A172 (cell line): Measurements from ENCODE around the gene SOCS2. TPM values are rescaled to one million over a fixed set of nuclear protein-coding genes. Genes with fewer than 3 reads are reported as not detected.
"Not testable (repeated sequence)": the region's sequence is repeated elsewhere in the genome, so short reads cannot be mapped to it uniquely, and the experiment has no call there.

ENCODE experiments used
- DNase-seq: peaks from one replicate; pipeline ENCODE4 v3.0.0-alpha.2; 2015; ENCODE audit warnings: low spot score
- total RNA-seq: library from RNA; depleted of rRNA; stranded (reverse); fragments of >200 nt; shearing (Covaris generic); gene quantifications from 2 replicates; pipeline ENCODE4 v1.2.3, GENCODE V29; 2014; rRNA removed

Gene SOCS2, protein sequence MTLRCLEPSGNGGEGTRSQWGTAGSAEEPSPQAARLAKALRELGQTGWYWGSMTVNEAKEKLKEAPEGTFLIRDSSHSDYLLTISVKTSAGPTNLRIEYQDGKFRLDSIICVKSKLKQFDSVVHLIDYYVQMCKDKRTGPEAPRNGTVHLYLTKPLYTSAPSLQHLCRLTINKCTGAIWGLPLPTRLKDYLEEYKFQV
- 83.8 and 98.4 TPM in 2 replicates for total RNA-seq

DNA sequence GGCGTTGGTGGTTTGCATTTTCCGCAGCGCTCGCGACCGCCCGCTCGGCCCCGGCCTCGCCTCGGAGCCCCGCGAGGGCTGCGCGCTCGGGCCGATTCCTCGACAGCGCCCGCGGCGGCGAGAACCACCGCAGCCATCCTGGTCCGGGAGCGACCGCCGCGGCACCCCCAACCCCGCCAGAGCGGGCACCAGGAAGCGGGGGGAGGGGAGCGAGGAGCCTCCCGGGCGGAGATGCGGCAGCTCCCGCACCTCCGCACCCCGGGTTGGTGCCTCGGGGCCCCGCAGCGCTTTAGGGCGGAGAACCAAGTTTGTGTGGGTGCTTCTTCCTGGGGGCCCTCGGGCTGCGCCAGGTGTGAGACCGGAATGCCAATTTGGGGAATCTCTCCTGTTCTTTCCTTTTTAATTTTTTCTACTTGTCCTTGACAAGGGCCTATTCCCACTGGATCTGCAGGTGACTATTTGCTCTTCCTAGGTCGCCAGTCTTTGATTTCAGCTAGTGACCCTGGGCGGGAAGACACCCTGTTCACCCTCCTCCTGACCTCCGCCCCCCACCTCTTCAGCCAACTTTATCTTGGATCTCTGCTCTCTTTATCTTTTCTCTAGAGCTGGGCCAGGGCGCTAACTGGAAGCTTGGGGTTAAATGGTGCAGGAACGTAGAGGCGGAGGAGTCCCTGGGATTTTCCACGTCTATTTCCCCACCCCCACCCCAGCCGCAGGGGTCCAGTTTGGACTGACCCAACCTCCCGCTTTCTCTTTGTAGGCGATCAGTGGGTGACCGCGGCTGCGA lies at the start of gene SOCS2:
Gene SOCS2 (plus strand): TSS at position 751 of the 787 bp plus-strand sequence. CDS start 223 bp downstream, outside the sequence.
- DNase-seq = peak; percentile 48

DNA sequence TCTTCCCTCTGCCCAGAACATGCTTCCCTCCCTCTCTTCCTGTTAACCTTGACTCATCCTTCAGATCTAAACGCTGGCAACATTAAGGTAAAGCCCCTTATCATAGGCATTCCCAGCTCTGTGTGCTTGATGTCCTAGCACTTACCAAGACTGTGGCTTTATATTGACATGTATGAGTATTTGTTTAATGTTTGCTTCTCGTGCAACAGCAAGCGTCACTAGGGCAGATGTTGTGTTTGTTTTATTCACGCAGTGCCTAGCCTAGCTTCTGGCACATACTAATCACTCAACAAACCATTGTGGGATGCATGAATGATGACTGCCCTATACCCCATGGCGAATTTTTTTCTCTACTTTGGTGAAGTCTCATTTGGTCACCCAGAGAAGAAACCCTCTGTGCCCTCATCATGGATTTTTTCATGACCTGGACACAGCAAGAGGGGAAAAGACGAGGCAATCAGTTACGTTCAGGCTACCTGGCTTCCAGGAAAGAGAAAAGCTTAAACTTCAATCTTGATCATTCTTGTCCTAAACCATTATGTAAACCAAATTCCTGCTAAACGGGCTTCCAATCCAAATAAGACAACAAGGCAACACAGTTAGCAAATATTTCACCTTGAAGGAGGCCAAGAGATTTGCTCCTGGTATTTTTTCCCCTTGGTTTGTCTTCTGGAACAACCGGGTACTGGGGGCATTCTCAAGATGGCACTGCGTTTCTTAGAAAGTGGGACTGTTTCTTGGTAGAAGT lies 47.9 kb upstream of the SOCS2 start:
- no peak for DNase-seq

DNA sequence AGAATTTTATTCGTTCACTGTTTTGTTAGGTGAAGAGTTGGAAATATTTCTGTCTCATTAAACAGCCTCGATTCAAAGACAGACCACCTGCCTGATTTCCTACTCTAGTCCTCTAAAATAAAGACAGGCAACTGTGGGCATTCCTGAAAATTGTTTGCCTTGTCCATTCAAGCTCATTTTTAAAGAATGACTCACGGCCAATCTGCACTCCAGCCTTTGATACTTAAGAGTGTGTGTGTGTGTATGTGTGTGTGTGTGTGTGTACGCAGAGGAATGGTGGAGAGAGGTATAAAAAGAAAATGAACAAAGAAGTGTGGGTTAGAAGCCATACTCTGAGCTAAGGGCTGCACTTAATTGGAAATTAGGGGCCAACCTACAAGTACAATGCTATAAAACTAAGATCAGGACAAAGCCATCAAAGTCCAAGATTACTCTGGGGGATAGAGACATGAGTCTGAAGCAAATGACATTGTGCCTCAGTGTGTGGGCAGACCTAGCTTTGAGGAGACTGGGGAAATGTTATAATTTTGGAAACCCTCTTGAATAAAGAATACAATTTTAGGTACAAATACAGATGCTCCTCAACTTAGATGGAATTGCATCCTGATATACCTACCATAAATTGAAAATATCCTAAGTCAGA lies 45.6 kb upstream of the SOCS2 start:
- peak; percentile 77 for DNase-seq

DNA sequence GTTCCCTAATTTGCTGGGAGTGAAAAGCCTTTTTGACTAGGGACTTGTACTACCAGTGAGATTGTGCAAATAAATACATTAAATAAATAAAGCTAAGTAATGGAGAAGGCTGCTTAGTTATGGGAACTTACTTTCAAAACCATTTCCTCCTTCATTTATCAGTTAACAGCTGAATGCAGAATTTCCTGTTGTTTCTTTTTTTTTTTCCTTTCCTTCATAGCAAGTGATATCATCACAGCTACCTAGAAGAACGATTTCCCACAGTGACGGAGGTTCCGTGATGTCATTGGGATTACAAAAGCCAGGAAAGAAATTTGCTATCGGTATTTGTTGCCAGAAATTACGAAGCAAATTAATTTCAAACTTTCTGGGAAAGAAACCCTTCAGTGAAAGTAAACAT lies 42.1 kb upstream of the SOCS2 start:
- DNase-seq = no peak

DNA sequence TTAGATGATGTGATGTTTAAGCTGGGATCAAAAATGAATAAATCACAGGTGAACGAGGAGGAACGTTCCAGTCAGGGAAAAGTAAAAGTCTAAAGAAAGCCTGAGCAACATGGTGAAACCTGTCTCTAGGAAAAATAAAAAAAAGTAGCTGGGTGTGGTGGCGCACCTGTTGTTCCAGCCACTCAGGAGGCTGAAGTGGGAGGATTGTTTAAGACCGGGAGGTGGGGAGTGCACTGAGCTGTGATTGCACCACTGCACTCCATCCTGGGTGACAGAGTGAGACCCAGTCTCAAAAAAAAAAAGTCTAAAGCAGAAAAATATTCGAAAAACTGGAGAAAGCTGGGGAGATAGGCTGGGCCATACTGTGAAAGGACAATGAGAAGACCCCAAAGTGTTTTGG lies 39.2 kb upstream of the SOCS2 start:
- no peak for DNase-seq

DNA sequence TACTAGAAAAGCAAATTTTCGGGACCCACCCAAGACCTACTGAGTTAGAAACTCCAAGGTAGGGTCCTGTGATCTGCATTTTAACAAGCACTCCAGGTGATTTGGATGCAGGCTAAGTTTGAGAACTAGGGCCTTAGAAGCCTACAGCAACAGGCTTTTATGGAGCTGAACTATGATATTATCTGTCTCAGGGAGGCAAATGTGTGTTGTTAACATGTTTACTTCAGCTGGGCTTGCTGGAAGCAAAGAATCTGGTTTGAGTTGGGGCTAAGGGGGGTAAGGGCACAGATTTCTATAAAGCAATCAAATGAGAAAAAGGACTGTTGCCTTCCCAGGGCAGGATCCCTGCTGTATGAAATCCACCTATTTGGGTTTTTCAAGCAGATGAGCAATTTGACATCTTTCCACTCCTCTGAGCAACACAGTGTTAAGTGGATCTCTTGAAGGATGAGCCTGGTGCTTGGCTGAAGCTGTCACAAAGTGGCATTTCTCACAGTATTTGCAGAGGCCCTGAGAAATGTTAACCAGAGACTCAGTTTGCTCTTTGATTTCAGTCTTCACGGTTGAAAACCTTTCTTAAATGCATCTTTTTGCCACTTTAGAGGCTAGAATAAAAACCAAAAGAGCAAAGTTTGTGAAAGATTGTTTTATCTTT lies 36.2 kb upstream of the SOCS2 start:
- no peak for DNase-seq

DNA sequence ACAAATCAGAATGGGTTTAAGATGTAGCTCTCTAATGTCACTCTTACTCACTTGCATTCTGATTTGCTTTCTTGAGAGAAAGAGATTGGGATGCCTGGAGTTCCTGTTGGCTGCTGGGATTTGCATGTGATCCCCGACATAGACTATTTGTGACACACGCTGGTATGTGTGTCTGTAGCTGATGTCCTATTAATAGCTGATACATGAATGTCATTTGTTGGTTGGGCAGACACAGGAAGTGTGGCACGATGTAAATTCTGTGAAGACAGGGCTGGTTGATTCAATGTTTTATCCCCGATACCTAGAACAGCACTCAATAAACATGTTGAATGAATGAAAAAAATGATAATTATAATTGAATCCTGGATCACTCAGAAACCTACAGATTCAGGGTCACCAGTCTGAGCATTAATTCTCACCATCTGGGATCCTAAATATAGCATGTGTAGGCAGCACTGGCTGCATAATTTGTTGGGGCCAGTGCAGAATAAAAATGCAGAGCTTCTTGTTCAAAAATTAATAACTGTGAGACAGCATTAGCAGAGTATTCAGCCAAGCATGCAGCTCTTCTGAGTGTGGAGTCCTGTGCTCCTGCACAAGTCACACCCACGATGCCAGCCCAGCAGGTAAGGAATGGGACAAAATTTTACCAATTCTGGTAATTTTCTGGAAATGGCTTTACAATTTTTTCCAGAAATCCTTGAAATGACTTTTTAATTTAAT lies 35.5 kb upstream of the SOCS2 start:
- no peak for DNase-seq

DNA sequence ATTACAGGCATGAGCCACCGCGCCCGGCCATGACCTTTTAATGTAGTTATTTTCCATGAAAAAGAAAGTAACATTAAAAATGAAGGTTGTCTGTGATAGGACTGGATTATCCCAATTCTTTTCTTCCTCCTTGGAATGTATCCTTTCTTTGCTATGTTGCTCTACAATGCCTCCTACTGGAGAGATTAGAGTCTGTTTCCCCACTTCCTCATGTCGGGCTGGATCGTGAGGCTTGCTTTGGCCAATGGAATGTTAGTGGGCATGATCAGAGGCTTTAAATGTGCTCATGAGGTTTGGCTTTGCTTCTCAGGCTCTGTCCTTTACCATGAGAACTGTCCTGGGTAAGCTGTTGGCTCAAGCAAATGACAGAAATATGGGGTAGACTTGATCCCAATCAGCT lies 34.7 kb upstream of the SOCS2 start:
- no peak for DNase-seq

DNA sequence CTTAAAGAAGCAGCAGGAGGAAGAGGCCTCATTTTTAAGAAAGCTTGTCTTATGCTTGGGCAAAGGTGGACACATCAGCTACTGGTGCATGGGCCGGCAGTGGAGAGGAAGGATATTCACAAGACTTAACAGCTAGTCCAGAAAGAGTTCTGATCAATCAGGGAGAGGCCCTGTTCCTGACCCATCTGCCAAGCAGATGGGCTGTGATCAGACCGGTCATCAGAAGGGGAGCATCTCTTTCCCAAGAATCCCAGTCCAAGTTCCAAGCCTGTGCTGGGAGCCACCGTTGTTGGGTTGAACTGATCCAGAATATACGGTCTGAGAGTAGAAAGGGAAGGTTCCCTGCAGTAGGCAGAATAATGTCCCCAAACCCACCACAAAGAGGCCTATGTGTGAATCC lies 32.7 kb upstream of the SOCS2 start:
- no peak for DNase-seq

DNA sequence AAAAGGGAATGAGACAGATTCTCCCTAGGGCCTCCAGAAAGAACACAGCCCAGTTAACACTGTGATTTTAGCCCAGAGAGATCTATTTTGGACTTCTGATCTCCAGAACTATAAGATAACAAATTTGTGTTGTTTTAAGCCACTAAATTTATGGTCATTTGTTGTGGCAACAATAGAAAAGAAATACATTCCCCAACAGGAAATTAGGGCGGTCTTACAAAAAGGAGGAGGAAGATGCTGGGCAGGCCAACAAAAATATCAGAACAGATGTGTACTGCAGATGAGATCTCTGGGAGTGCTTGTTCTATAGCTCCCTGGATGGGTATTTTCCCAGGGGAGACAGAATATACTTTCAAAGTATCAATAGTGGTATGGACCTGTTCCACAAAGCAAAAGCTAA lies 32.0 kb upstream of the SOCS2 start:
- DNase-seq = no peak

DNA sequence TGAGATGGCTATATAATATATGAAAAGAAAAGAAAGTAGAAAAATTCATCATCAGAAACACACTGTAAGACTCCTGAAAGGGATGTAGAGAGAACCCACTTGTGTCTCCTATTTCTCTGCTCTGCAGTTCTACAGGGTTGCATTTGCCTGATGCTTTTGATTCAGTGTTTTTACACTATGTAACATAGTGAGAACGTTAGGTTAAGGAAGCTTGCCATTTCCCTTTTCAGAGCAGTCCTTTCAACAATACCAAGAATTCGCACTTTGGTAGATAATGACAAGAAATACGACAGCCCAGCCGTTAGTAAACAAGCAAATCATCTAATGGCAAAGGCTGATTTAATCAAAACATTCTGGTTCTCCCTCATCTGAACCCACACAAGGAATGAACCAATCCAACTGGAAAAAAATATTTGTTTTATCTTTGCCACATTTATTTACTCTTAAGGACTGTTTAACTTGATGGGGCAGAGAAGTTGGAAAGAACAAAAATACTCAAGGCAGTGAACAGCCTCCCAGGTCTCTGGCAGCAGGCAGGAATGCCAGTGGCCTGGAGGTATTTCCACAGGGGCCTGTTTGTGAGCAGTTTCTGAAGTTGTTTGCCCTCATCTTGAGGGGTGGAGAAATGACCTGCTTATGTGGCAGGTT lies 30.8 kb upstream of the SOCS2 start:
- DNase-seq = no peak

DNA sequence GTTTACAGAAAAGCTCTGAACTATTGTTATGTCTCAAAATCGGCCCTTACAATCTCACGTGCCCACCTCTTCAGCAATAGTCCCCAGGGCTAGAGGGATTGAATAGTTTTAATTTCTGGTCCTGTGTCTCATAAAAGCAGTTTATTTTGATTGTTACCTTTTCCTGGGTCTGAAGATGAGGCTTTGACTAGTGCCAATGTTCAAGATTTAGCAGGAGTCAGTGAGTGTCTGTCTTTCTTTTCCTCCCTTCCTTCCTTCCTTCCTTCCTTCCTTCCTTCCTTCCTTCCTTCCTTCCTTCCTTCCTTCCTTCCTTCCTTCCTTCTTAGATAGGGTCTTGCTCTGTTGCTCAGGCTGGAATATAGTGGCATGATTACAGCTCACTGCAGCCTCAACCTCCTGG lies 24.7 kb upstream of the SOCS2 start:
- no peak for DNase-seq

DNA sequence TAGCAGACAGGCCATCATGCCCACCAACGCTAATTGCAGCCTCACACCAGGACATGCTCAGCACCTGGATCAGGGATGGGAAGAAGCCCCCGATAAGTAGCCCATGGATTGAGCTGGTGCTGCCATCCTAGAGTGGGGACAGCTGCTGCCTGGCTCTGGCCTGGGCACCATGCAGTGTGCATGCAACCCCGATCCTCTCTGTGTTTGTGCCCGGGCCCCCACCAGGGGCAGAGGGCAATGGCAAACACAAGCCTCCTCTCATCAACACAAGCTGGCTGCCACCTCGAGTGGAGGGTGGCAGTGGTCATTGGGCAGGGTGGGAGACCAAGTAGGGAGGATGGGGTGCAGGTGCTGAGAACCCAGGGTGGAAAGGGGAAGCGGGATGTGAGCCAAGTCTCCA lies 23.3 kb upstream of the SOCS2 start:
- DNase-seq = no peak

DNA sequence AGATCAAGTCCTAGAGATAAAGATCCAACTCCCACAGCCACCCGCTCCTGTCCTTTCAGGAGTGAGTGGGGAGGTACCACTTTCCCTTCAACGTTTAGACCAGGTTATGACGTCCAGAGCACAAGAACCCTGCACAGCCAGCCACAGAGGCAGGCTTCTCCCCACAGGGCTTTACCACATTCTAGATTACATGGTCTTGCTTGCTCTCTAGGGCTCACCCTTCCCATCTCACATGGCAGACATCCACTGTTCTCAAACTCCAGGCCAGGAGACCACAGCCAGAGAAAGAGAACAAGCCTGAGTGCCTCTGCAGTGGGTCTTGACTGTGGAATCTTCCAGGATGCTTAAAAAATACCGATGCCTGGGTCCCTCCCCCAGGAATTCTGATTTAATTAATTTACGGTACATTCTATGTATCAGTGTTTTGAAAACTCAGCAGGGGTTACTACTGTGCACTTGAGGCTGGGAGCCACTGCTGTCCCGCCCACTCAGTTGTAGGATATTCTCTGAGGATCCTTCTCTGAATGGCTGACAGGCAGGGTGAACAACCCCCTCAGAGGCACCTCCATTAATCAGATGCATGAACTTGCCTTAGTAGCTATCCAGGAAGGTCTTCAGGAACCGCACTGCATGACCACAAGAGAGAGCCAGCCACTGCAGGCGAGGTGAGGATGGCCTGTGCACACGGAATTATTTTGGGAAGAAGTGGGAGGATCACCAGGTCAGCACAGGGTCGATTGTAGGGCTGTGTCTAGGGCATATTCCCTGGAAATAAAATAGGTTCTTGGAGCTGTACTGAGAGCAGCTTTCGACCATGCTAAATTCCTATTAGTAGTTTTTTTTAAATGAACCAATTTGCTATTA lies 21.5 kb upstream of the SOCS2 start:
- DNase-seq = no peak

DNA sequence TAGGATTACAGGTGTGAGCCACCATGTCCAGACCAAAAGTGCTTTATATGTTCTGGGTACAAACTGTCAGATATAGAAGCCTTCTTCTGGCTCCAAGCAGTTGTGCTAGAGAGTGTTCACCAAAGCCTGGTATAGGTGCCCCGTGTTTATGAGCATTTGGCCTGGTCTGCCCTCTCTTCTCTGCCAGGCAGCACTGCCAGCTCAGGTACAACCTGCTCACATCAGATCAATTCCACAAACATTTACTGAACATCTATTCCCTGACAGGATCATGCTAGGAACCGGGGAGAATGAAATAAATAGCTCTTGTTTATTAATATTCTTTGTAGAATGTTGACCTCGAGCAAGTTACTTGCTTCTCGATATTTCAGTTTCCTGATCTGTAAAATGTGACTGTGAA lies 20.0 kb upstream of the SOCS2 start:
- DNase-seq = no peak

DNA sequence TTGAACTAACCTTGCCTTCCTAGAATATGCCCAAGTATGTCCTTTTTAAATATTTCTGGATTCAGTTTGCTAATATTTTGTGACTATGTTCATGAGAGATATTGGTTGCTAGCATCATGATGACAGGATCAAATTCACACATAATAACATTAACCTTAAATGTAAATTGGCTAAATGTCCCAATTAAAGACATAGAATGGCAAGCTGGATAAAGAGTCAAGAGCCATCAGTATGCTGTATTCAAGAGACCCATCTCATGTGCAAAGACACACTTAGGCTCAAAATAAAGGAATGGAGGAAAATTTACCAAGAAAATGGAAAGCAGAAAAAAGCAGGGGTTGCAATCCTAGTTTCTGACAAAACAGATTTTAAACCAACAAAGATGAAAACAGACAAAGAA lies 14.6 kb upstream of the SOCS2 start:
- not testable (repeated sequence) for DNase-seq

DNA sequence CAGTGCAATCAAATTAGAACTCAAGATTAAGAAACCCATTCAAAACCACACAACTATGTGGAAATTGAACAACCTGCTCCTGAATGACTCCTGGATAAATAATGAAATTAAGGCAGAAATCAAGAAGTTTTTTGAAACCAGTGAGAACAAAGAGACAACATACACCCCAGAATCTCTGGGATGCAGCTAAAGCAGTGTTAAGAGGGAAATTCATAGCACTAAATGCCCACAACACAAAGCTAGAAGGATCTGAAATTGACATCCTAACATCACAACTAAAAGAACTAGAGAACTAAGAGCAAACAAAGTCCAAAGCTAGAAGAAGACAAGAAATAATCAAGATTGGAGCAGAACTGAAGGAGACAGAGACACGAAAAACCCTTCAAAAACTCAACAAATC lies 13.8 kb upstream of the SOCS2 start:
- DNase-seq = not testable (repeated sequence)

DNA sequence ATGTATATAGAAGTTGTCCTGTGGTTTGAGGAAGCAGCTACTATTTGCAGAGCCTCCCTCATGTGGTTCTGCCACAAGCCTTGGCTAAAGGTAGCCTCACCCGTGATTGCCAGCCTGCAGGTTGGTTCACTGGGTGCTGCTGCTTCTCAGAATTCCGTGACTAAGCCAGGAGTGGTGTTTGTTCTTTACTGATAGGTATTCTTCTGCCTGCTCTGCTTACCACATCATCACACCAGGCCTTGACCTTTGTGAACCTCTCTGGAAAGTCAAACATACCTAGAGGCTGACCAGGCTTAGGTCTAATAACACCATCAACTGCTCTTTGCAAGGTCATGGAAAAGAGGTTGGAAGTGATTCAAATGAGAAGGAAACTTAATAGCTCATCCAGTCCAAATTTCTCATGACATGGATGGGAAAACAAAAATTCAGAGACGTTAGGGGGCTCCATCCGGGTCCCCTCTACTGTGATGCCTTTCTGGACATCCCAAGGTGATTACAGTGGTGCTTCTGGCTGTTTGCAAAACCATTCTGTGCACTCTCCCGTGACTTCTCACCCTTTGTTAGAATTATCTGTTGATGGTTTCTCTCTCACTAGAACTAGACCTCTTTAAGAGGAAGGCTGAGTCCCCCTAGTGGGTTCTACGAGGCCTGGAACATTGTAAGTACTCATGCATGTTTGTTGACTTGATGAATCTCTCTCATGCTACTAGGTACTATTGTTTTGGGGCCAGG lies 8.5 kb upstream of the SOCS2 start:
- DNase-seq = peak; percentile 38

DNA sequence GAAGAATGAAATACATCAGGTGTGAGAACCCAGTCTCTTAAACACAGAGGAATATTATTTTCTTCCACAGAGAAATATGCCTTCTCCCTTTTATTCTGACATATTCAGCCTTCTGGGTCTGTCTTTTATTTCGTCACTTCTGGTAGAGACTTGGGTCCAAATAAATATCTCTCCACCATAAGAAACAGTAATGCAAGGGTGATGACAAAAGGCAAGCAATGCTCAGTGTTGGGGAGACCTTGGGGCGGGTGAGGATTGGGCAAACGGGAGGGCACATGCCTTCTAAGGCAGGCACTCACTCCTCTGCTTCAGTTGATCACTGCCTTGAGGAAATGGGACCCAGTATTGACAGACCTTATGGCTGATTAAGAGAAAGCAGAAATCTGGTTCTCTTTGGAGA lies 6.7 kb upstream of the SOCS2 start:
- no peak for DNase-seq
